GM21529 (cell line): ENCODE measurements around the gene DENND1A.

Source experiments
- ATAC-seq: cut with Tn5 transposase; IDR thresholded peaks from one replicate; pipeline ENCODE4 v1.9.1; 2021; ENCODE audit not compliant: unreplicated experiment

DENND1A gene

DNA sequence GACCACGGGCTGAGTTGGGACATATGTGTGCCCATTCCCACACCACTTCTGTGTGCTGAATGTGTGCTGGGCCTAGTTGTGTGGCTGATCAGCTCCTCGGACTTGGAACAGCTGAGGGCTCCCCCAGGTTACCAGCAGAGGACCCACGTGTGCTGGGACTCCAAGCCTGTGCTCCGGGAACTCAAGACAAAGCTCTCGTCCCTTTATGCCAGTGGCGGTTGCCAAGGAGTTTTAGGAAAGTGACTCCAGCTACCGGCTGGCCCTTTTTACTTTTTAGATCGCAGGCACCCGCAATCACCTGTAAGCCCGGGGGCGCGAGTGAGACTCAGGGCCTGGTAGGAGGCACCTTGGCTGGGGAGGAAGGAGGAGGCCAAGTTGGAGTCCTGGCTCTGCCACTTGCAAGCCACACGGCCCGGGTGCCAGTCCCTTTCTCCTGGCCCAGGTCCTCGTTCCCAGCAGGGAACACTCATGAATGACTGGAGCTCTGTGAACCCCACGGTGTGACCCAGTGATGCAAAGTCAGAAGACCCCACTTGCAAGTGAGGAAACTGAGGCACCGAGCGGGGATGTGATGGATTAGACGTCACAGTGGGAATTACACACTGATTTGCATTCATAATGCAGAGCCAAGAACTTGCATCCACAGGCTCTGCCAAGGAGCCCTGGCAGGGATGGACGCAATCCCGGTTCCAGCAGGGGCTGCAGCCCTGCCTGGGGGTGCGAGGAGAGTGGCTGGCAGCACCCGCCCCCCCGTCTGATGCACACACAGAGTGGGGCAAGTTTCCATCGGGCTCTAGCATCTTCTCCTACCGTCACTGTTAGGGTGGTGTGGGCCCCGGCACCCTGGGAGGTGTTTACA, 547.0 kb downstream of the DENND1A start:
- ATAC-seq, result no peak

DNA sequence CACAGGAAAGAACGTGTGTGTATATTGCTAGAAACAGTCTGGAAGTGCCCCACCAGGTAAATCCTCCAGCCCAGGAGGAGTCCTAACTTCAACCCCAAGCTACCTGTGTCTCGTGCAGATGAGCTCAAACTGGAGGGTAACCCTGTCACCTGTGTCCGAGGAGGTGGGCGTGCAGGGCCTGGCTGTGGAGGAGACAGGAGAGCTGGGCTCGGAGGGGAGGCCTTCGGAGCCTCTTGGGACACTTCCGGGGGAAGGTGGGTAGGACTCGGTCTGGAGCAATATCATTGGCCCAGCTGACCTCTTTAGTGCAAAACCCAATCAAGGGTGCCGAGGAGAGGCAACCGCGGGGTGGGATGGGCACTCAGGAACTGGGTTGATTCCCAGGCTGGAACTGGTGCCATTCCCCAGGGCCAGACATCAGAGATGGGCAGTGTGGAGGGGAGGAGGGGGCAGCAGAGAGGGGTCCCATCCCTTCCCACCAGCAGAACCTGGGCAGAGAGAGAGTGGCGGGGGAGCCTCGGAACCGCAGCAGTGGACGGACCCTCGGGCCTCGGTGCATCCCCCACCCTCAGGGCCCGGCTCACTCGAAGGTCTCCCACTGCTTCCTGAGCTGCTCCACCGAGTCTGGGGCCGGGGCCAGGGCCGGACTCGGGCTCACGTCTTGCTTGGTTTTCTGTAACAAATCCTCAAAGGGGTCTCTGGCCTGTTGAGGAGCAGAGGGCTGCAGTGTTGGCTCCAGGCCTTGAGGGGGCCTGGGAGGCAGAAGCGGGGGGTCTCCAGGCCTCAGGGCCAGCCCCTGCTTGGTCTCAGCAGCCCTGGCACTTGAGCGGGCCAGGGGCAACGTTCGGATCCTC, 548.8 kb downstream of the DENND1A start:
- ATAC-seq, result no peak

DNA sequence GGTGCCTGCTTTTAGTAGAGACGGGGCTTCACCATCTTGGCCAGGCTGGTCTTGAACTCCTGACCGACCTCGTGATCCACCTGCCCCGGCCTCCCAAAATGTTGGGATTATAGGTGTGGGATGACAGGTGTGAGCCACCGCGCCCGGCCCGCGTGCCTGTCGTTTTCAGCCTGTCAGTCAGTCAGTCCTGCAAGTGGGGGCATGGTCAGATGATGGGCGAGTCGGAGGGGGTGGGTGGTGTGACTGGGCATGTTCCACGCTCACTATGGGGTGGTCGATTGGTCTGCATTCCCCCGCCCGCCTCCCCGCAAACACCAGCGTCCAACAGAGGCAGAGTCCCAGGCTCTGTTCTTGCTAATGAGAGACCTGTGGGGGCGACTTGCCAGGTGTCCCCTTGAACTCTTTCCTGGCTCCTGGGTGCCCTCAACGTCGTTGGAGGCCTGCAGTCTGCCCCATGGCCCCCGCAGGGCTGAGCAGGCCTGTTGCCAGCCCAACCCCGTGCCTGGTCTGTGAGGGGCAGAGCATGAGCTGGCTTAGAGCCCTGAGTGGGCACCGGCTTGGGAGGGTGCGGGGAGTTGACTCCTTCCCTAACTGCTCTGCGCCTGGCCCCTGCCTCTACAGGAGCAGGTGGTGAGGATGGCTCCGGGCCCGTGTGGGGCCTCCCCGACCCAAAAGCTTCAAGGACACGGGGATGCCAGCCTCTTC, 550.8 kb downstream of the DENND1A start:
- no peak for ATAC-seq

DNA sequence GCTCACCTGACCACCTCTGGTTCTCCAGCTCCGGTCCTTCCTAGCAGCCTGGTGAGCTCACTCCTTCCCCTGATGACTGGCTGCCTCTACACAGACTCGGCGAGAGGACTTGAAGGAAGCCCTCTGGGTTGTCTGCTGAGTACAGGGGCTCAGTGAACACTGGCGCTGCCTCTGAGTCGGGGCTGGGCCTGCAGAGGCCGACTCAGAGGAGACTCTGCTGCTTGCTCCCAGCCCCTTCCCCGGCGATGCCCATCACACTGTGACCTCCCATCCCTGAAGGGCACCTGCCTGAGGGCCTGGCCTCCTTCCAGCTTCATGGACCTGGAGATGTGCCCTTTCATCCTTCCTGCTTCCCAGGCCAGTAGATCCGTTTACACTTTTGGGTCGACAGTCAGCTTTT, 551.9 kb downstream of the DENND1A start:
- no peak for ATAC-seq

DNA sequence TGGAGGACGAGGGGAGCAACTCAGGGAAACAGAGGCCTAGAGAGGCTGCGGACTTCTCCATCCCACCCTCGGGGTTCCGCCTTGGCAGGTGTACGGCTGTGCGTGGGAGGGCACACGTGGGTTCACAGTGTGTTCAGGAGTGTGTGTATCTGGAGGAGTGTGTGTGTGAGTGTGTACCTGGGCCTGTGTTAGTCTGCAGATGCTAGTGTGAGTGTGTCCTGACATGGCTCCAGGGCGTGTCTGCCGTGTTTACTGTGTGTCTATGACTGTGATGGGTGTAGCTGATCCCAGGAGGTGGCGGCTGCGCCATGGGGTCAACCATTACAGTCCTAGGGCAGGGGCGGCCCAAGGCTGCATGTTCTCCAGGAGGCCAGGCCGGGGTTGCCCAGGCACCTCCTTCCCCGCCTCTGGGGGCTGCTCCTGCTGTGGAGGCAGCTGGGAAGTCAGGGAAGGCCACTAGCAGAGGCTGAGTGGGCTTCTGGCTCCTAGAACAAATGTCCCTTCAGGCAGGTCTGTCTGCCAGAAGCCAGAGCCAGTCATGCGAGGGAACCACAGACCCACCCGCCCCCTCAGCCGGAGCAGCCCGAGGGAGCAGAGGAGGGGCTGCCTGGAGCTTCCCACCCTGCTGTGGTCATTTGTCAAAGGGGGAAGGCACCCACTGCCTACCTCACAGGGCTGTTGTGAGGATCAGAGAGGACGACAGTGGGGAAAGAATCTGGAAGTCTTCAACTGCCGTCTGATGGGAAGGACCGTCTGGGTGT, 552.5 kb downstream of the DENND1A start:
- no peak for ATAC-seq

DNA sequence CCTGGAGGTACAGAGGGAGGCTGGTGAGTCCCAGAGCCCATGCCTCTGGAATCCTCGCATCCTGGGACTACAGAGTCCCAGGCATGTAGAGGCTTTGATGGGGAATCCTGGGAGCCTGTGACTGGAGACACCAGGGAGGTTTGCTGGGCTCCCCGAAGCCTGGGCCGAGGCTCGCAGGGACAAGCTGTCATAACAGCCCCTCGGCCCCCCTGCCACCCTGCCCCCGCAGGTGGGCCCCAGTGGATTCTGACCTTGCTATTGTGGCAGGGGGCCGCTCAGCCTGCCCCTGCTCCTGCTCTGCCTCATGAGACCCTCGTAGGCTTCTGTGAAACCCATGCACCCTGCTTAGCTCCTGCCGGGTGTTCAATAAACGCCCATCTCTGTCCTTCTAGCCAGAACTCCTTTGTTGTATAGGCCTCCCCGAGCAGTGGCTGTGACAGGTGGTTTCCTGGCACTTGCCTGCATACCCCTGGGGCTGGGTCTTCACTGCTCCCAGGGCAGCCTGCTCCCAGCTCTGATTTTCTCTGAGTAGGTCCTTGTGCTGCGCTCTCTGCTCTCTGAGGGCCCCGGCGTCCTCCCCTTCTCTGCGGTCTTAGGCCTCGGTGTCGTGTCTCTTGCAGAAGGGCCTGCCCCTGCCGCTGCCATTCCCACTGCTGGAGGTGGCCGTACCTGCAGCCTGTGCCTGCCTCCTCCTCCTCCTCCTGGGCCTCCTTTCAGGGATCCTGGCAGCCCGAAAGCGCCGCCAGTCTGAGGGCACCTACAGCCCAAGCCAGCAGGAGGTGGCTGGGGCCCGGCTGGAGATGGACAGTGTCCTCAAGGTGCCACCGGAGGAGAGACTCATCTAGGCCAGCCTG, 553.5 kb downstream of the DENND1A start:
- no peak for ATAC-seq

DNA sequence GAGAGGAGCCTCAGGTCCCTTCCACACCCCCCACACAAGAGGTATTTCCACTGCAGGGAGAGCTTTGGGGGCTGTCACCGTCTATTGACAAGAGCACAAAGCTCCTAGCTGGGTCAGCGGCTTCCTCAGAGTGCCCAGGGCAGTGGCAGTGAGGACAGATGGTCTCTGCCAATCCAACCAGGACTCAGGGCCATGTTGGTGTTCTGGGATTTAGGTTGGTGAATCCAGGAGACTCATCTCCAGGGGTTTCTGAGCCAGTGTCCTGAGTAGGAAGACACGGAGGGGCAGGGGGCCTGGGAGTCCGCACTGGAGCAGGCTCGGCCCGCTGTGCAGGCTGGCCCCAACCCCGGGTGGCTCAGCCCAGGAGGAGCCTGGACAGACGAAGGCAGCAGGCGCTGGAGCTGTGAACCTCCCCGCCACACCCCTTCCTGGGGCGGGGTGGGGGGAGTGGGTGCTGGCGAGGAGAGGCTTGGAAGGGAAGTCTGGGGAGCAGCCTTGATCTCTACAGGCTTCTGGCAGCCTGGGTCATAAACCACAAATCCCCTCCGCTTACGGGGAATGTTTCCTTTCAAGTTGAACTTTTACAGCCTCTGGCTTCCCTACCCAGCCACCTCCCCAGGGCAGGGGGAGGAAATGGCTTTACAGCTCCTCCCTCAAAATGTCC, 554.3 kb downstream of the DENND1A start:
- ATAC-seq, result no peak

DNA sequence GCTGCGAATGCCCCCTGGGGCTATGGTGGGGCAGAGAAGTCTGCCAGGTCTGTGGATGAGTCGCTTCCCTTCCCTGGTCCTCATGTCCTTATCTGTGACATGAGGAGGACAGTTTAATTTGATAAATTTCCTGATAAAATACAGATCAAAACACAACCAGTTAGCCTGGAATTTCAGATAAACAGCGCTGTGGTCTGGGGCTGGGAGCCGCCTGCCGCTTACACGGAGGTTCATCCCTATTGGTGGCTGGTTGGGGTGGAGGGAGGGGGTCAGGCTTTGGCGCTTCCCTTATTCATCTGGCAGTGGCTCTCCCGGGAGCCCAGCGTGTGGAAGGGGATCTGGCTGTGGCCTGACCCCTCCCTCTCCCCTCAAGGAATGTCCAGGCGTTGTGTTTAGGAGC, 556.0 kb downstream of the DENND1A start:
- ATAC-seq, result no peak

DNA sequence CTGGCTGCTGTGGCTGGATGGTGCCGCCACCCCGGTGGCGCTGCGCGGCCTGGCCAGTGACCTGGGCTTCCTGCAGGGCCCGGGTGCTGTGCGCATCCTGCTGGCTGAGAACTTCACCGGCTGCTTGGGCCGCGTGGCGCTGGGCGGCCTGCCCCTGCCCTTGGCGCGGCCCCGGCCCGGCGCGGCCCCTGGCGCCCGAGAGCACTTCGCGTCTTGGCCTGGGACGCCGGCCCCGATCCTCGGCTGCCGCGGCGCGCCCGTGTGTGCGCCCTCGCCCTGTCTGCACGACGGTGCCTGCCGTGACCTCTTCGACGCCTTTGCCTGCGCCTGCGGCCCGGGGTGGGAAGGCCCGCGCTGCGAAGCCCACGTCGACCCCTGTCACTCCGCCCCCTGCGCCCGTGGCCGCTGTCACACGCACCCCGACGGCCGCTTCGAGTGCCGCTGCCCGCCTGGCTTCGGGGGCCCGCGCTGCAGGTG, 556.4 kb downstream of the DENND1A start:
- no peak for ATAC-seq

DNA sequence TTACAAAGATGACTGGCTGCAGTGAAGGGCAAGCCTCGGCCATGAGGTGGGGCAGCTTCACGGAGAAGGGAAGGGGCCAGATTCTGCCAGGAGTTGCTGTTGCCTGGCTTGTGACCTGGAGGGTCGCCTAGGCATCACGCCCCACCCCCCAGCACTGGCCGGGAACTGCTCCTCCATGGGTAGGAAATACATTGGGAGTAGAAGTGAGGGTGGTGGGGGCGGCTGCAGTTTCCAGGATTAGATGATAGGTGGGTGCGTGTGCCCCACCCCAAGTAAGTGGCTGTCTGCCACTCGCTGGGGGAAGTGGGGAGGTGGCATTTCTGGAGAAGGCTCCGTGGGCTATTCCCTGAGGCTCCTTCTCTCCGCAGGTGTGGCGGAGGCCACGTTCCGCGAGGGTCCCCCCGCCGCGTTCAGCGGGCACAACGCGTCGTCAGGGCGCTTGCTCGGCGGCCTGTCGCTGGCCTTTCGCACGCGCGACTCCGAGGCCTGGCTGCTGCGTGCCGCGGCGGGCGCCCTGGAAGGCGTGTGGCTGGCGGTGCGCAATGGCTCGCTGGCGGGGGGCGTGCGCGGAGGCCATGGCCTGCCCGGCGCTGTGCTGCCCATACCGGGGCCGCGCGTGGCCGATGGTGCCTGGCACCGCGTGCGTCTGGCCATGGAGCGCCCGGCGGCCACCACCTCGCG, 557.0 kb downstream of the DENND1A start:
- ATAC-seq, result no peak

DNA sequence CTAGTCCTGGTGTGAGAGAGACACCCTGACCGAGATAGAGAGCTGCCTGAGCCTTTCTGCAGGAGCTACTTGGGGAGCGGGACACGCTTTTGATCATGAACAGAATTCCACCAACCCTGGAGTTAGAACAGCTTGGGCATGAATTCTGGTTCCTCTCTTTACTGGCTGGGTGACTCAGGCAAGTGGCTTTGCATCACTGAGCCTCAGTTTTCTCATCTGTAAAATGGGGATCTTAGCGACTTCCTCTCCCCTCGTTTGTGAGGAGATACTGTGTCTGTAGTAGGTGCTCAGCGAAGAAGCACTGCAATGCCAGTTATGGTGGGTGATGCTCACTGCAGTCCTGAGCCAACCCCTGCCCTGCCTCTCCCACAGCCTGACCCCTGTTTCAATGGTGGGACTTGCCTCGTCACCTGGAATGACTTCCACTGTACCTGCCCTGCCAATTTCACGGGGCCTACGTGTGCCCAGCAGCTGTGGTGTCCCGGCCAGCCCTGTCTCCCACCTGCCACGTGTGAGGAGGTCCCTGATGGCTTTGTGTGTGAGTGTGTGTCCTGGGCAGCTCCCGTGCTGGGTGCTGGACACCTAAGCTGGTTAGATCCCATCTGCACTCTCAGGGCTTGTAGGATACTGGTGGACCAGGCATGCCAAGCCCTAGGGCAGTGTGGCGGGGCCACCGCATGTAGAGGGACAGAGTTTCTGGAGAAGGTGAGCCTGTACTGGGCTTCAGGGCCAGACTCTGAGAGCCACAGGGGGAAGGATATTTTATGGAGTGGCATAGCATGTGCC, 557.9 kb downstream of the DENND1A start:
- no peak for ATAC-seq

DNA sequence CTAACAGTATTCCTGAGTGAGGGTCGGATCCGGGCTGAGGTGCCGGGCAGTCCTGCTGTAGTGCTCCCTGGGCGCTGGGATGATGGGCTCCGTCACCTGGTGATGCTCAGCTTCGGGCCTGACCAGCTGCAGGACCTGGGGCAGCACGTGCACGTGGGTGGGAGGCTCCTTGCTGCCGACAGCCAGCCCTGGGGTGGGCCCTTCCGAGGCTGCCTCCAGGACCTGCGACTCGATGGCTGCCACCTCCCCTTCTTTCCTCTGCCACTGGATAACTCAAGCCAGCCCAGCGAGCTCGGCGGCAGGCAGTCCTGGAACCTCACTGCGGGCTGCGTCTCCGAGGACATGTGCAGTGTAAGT, 558.7 kb downstream of the DENND1A start:
- no peak for ATAC-seq

DNA sequence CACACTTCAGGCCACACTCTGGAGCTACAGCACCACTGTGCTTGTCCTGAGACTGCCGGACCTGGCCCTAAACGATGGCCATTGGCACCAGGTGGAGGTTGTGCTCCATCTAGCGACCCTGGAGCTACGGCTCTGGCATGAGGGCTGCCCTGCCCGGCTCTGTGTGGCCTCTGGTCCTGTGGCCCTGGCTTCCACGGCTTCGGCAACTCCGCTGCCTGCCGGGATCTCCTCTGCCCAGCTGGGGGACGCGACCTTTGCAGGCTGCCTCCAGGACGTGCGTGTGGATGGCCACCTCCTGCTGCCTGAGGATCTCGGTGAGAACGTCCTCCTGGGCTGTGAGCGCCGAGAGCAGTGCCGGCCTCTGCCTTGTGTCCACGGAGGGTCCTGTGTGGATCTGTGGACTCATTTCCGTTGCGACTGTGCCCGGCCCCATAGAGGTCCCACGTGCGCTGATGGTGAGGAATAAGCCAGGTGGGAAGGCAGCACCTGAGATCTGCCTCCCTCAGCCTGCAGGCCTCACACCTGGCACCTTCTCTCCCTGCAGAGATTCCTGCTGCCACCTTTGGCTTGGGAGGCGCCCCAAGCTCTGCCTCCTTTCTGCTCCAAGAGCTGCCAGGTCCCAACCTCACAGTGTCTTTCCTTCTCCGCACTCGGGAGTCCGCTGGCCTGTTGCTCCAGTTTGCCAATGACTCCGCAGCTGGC, 559.2 kb downstream of the DENND1A start:
- no peak for ATAC-seq

DNA sequence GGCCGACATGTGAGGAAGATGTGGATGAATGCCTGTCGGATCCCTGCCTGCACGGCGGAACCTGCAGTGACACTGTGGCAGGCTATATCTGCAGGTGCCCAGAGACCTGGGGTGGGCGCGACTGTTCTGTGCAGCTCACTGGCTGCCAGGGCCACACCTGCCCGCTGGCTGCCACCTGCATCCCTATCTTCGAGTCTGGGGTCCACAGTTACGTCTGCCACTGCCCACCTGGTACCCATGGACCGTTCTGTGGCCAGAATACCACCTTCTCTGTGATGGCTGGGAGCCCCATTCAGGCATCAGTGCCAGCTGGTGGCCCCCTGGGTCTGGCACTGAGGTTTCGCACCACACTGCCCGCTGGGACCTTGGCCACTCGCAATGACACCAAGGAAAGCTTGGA, 559.8 kb downstream of the DENND1A start:
- no peak for ATAC-seq

DNA sequence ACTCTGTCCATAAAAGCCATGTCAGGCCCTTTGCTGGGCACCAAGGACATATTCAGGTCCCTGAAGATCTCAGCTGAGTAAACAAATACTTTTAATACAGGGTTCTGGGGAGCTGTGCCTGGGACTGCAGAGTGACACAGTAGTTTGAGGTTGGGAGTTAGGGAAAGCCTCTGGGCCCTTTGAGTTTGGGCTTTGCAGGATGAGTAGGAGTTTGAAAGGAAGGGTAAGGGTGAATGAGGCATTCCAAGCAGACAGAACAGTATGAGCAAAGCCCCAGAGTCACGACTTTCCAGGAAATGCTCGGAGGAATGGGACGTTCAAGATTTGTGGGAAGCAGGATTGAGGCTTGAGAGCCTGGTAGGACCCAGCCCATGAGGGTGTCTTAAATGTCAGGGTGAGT, 560.6 kb downstream of the DENND1A start:
- no peak for ATAC-seq

DNA sequence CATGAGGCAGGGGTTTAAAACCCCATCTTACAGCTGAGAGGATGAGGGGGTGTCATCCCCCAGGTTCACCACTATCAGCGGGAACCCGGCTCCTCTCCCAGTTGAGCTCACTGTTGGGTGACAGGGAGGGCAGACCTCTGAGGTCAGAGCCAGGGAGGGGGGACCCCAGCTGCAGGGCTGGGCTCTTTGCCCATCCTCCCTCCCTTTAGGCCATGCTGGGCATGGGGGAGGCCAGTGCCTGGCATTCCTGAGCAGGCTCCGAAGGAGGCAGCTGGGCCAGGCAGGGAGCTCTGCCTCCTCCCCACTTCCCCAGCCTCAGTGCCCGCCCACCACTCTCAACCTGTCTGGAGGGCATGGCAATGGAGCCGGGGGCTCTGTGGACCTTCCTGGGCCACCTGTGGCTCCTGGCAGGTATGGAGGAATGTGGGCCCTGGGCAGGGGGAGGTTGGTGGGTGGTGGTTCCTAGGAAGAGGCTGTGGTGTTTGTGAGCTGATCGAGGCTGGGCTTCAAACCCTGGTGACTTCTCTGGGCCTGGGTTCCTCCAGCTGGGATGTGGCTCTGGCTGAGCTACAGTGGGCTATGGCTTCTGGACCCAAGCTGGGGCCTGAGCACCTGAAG, 561.3 kb downstream of the DENND1A start:
- ATAC-seq, result no peak

DNA sequence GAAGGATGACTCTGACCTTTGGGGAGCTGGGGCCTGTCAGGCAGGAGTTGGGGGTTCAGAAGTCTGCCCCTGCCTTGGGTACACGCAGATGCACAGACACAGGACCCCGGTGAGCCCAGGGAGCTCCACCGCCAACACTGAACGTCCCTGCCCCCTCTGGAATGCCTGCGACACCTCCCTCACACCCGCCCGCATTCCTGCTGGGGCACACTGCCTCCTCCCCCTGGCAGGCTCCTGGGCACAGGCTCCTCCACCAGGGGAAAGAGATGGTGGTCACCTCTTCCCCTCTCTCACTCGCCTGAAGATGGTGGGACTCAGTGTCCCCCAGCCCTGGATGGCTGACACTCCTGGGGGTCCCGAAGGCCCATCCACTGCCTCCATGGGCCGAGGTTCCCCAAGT, 561.9 kb downstream of the DENND1A start:
- ATAC-seq, result no peak
